ENCODE results near the gene FGD6.
"Not testable (repeated sequence)": the region's sequence is repeated elsewhere in the genome, so short reads cannot be mapped to it uniquely, and the experiment has no call there.

Gene FGD6

GRCh38 chr12:95118138-95118787 lies 99.0 kb downstream of the FGD6 start:
- no peak for DNase-seq

GRCh38 chr12:95117178-95117599 lies 100.1 kb downstream of the FGD6 start:
- peak; percentile 68 for DNase-seq

GRCh38 chr12:95116773-95117172 lies 100.5 kb downstream of the FGD6 start:
- no peak for DNase-seq

- no peak for DNase-seq
These were observed 100.9 kb downstream of the FGD6 start for GRCh38 chr12:95116341-95116740.

GRCh38 chr12:95115641-95116040 lies 101.6 kb downstream of the FGD6 start:
- no peak for DNase-seq

GRCh38 chr12:95114766-95115405 lies 102.4 kb downstream of the FGD6 start:
- no peak for DNase-seq

- no peak for DNase-seq
These were observed 109.9 kb downstream of the FGD6 start for GRCh38 chr12:95107362-95107761.

- DNase-seq = no peak
These were observed 111.7 kb downstream of the FGD6 start for GRCh38 chr12:95105540-95105939.

- no peak for DNase-seq
These were observed 112.3 kb downstream of the FGD6 start for GRCh38 chr12:95104919-95105452.

GRCh38 chr12:95102916-95103671 lies 114.2 kb downstream of the FGD6 start:
- peak; percentile 95 for DNase-seq

GRCh38 chr12:95101957-95102356 lies 115.3 kb downstream of the FGD6 start:
- DNase-seq = not testable (repeated sequence)

- no peak for DNase-seq
These were observed 116.7 kb downstream of the FGD6 start for GRCh38 chr12:95100264-95101190.

- DNase-seq = no peak
These were observed 117.9 kb downstream of the FGD6 start for GRCh38 chr12:95099270-95099790.

- DNase-seq = no peak
These were observed 120.4 kb downstream of the FGD6 start for GRCh38 chr12:95096852-95097251.

GRCh38 chr12:95096378-95096777 lies 120.9 kb downstream of the FGD6 start:
- DNase-seq = no peak

- DNase-seq = not testable (repeated sequence)
These were observed 121.4 kb downstream of the FGD6 start for GRCh38 chr12:95095866-95096265.

GRCh38 chr12:95089462-95089861 lies 127.8 kb downstream of the FGD6 start:
- DNase-seq = no peak

- no peak for DNase-seq
These were observed 128.9 kb downstream of the FGD6 start for GRCh38 chr12:95088379-95088778.

GRCh38 chr12:95085612-95086011 lies 131.7 kb downstream of the FGD6 start:
- no peak for DNase-seq

- DNase-seq = no peak
These were observed 133.3 kb downstream of the FGD6 start for GRCh38 chr12:95083938-95084337.

- DNase-seq = no peak
These were observed 133.8 kb downstream of the FGD6 start for GRCh38 chr12:95083471-95083870.

GRCh38 chr12:95077341-95077740 lies 139.9 kb downstream of the FGD6 start:
- no peak for DNase-seq
